Small intestine (tissue), 7 donors: ENCODE measurements around the gene TRAF7. TPM values are rescaled to one million over a fixed set of nuclear protein-coding genes. Genes with fewer than 3 reads are reported as not detected.

Source experiments
- DNase-seq, 2 donors: peaks; one replicate each; pipeline versions ENCODE4 v3.0.0 to v3.0.0-alpha.2; 2013
- FAIRE-seq: peaks from 2 replicates; lab custom pipeline; 2012; peaks lifted over from hg19 to GRCh38; lab: Jason Lieb, UNC
- H3K27ac ChIP-seq, 3 donors: one replicate each; pipeline ENCODE4 v1.5.1; 2013; ENCODE audit warnings: low read length in 2 of 3, mild to moderate bottlenecking in 2 of 3, control low read depth in 1 of 3, inconsistent platforms in 1 of 3, low read depth in 1 of 3, moderate library complexity in 1 of 3
- H3K27me3 ChIP-seq, 3 donors: one replicate each; pipeline ENCODE4 v1.6.1; 2013; ENCODE audit warnings: low read length in 3 of 3, inconsistent platforms in 1 of 3; ENCODE audit not compliant: control insufficient read depth in 3 of 3, insufficient read depth in 3 of 3
- H3K36me3 ChIP-seq, 3 donors: one replicate each; pipeline ENCODE4 v1.6.1; 2013; ENCODE audit warnings: low read length in 3 of 3, inconsistent platforms in 1 of 3, low read depth in 1 of 3, mild to moderate bottlenecking in 1 of 3, moderate library complexity in 1 of 3; ENCODE audit not compliant: control insufficient read depth in 3 of 3, insufficient read depth in 2 of 3
- H3K4me1 ChIP-seq, 3 donors: one replicate each; pipeline ENCODE4 v1.6.1; 2013; ENCODE audit warnings: low read length in 2 of 3, inconsistent platforms in 1 of 3, low read depth in 1 of 3, mild to moderate bottlenecking in 1 of 3, moderate library complexity in 1 of 3; ENCODE audit not compliant: control insufficient read depth in 3 of 3, insufficient read depth in 2 of 3
- H3K4me3 ChIP-seq, 3 donors: one replicate each; pipeline ENCODE4 v1.5.1; 2013; ENCODE audit warnings: low read length in 3 of 3, control low read depth in 1 of 3, inconsistent platforms in 1 of 3, low read depth in 1 of 3, mild to moderate bottlenecking in 1 of 3, moderate library complexity in 1 of 3
- H3K9me3 ChIP-seq, 2 donors: one replicate each; pipeline ENCODE4 v1.6.1; 2013; ENCODE audit warnings: low read depth in 1 of 2, low read length in 1 of 2; ENCODE audit not compliant: control insufficient read depth in 2 of 2, insufficient read depth in 1 of 2
- WGBS, 3 donors: extraction: QIAGEN DNeasy Blood & Tissue Kit; methylation state at CpG; one replicate each; pipeline ENCODE4 v1.1.7; 2013; 5-methylcytosine and 5-hydroxymethylcytosine counted together
- polyA plus RNA-seq, 4 donors: library from polyadenylated mRNA; stranded (reverse) in 3 of 4; unstranded in 1 of 4; fragments of 200-250 nt in 3 of 4; fragments of 120-200 nt in 1 of 4; gene quantifications; one replicate each; pipeline versions ENCODE4 v1.2.1 to v1.2.3, GENCODE V29; 2013
- donor health status: healthy with polysubstance abuse.
- donor health status: control.
- donor health status: control.
- donor health status: Bipolar disorder and iron deficiency.
- donor health status: healthy.

The TRAF7 gene
- polyA plus RNA-seq, 4 donors: 47.6 to 73.4 (median 64.1) TPM

GRCh38 chr16:2177561-2177960, 22.0 kb downstream of the TRAF7 start:
- WGBS, 3 donors: 92 to 94% (median 93%) methylated on average over 20 of the region's 20 CpGs
- no peak overlapping the region for H3K27ac ChIP-seq
- H3K4me1 ChIP-seq: no peaks in the 10 kb centered on the region
- no peak for DNase-seq
- peaks cover 6 to 53% (median 19%) of the 10 kb centered on the region in 3 donors for H3K36me3 ChIP-seq
- no peak for FAIRE-seq
- H3K27me3 ChIP-seq: no peaks in the 10 kb centered on the region
- no peaks in the 10 kb centered on the region for H3K9me3 ChIP-seq
- no peak overlapping the region for H3K4me3 ChIP-seq

- H3K4me3 ChIP-seq: no peak overlapping the region
- no peak for FAIRE-seq
- no peaks in the 10 kb centered on the region for H3K4me1 ChIP-seq
- peak in 1 of 2 donors; percentile 42 for DNase-seq
- H3K9me3 ChIP-seq: no peaks in the 10 kb centered on the region
- peaks cover 6 to 44% (median 13%) of the 10 kb centered on the region in 3 donors for H3K36me3 ChIP-seq
- no peak overlapping the region for H3K27ac ChIP-seq
- 34 to 65% (median 57%) methylated on average over 25 to 106 of the region's 106 CpGs for WGBS, 3 donors
- H3K27me3 ChIP-seq: no peaks in the 10 kb centered on the region
These were observed 22.9 kb downstream of the TRAF7 start for GRCh38 chr16:2178321-2179106.

GRCh38 chr16:2179107-2179501, 23.5 kb downstream of the TRAF7 start:
- 37 to 69% (median 66%) methylated on average over 19 to 50 of the region's 50 CpGs for WGBS, 3 donors
- H3K27ac ChIP-seq: no peak overlapping the region
- no peak for FAIRE-seq

GRCh38 chr16:2179576-2179975, 24.0 kb downstream of the TRAF7 start:
- WGBS, 3 donors: 80 to 93% (median 88%) methylated on average over 26 to 31 of the region's 31 CpGs
- no peaks in the 10 kb centered on the region for H3K4me1 ChIP-seq
- no peak overlapping the region for H3K4me3 ChIP-seq
- no peaks in the 10 kb centered on the region for H3K27me3 ChIP-seq
- H3K27ac ChIP-seq: no peak overlapping the region
- DNase-seq: no peak
- FAIRE-seq: no peak
- H3K9me3 ChIP-seq: no peaks in the 10 kb centered on the region
- peaks cover 2 to 33% (median 9%) of the 10 kb centered on the region in 3 donors for H3K36me3 ChIP-seq

More at GRCh38 chr16:2179107-2179501, 23.5 kb downstream of the TRAF7 start:
- H3K27me3 ChIP-seq: no peaks in the 10 kb centered on the region
- peaks cover 3 to 38% (median 9%) of the 10 kb centered on the region in 3 donors for H3K36me3 ChIP-seq
- H3K9me3 ChIP-seq: no peaks in the 10 kb centered on the region
- no peak for DNase-seq
- no peak overlapping the region for H3K4me3 ChIP-seq
- H3K4me1 ChIP-seq: no peaks in the 10 kb centered on the region

GRCh38 chr16:2180461-2180860, 24.9 kb downstream of the TRAF7 start:
- Histone ChIP-seq H3K9me3 (no peaks in the 10 kb centered on the region), H3K27me3 (no peaks in the 10 kb centered on the region), H3K36me3 (peaks cover 2 to 24% (median 9%) of the 10 kb centered on the region in 3 donors), H3K4me3 (no peak overlapping the region), H3K27ac (no peak overlapping the region), H3K4me1 (no peaks in the 10 kb centered on the region)
- WGBS, 3 donors: 95 to 96% (median 95%) methylated on average over 33 to 43 of the region's 43 CpGs
- FAIRE-seq: no peak
- no peak for DNase-seq

- Histone ChIP-seq H3K4me1 (no peaks in the 10 kb centered on the region), H3K4me3 (no peak overlapping the region), H3K36me3 (peaks cover 2 to 16% (median 6%) of the 10 kb centered on the region in 3 donors), H3K27me3 (no peaks in the 10 kb centered on the region), H3K9me3 (no peaks in the 10 kb centered on the region), H3K27ac (no peak overlapping the region)
- FAIRE-seq (no peak), DNase-seq (no peak)
- 71 to 81% (median 73%) methylated on average over 28 to 46 of the region's 46 CpGs for WGBS, 3 donors
These were observed 25.7 kb downstream of the TRAF7 start for GRCh38 chr16:2180962-2181923.

GRCh38 chr16:2181952-2182351, 26.4 kb downstream of the TRAF7 start:
- H3K36me3 ChIP-seq: peaks cover 0 to 10% (median 2%) of the 10 kb centered on the region in 3 donors
- FAIRE-seq (no peak), DNase-seq (no peak)
- WGBS, 3 donors: 78 to 91% (median 88%) methylated on average over 20 of the region's 20 CpGs
- no peaks in the 10 kb centered on the region for H3K27me3 ChIP-seq
- no peak overlapping the region for H3K27ac ChIP-seq
- no peak overlapping the region for H3K4me3 ChIP-seq
- H3K4me1 ChIP-seq: no peaks in the 10 kb centered on the region
- H3K9me3 ChIP-seq: no peaks in the 10 kb centered on the region

- WGBS, 3 donors: 89 to 91% (median 90%) methylated on average over 22 to 30 of the region's 30 CpGs
- H3K36me3 ChIP-seq: no peaks in the 10 kb centered on the region
- no peak overlapping the region for H3K27ac ChIP-seq
- no peaks in the 10 kb centered on the region for H3K27me3 ChIP-seq
- H3K4me3 ChIP-seq: no peak overlapping the region
- DNase-seq (no peak), FAIRE-seq (no peak)
- no peaks in the 10 kb centered on the region for H3K4me1 ChIP-seq
- no peaks in the 10 kb centered on the region for H3K9me3 ChIP-seq
These were observed 28.1 kb downstream of the TRAF7 start for GRCh38 chr16:2183671-2184070.
